ENCODE results near the gene SPIB. TPM values are rescaled to one million over a fixed set of nuclear protein-coding genes. Genes with fewer than 3 reads are reported as not detected.

SPIB gene
- total RNA-seq, 1 donor from 2014 or later, result 0.12 TPM

- ATAC-seq, result peak; percentile 73 to 79
- peak overlapping the region; percentile 72 for H3K27ac ChIP-seq
These were observed 9.3 kb downstream of the SPIB start for GRCh38 chr19:50427997-50428425.

GRCh38 chr19:50428772-50429463 lies 10.2 kb downstream of the SPIB start:
- ATAC-seq, result no peak
- no peak for TF ChIP-seq CTCF (IDR thresholded peaks at IDR 0.05)
- Histone ChIP-seq H3K27me3 (ENCODE audit: low read depth) (peaks cover 18% of the 10 kb centered on the region), H3K9me3 (no peaks in the 10 kb centered on the region), H3K36me3 (no peaks in the 10 kb centered on the region), H3K4me3 (no peak overlapping the region), H3K27ac (peak overlapping the region; percentile 72), H3K4me1 (peaks cover 22% of the 10 kb centered on the region)
- intact Hi-C loops (cut with DNase I), result no loop called here
- no peak for DNase-seq

More at GRCh38 chr19:50427997-50428425, 9.3 kb downstream of the SPIB start:
- intact Hi-C loops (cut with DNase I), result no loop called here
- Histone ChIP-seq H3K36me3 (no peaks in the 10 kb centered on the region), H3K9me3 (no peaks in the 10 kb centered on the region), H3K27me3 (ENCODE audit: low read depth) (peaks cover 16% of the 10 kb centered on the region), H3K4me3 (peak overlapping the region; percentile 42), H3K4me1 (peaks cover 22% of the 10 kb centered on the region)
- peak; percentile 96 for DNase-seq
- TF ChIP-seq CTCF (IDR thresholded peaks at IDR 0.05), result no peak

- Histone ChIP-seq H3K4me3 (peak overlapping the region; percentile 68), H3K27me3 (ENCODE audit: low read depth) (peaks cover 23% of the 10 kb centered on the region), H3K27ac (peak overlapping the region; percentile 82), H3K4me1 (peaks cover 22% of the 10 kb centered on the region), H3K9me3 (no peaks in the 10 kb centered on the region), H3K36me3 (no peaks in the 10 kb centered on the region)
- no peak for ATAC-seq
- intact Hi-C loops (cut with DNase I), result no loop called here
- no peak for TF ChIP-seq CTCF (IDR thresholded peaks at IDR 0.05)
- DNase-seq, result no peak
These were observed 12.2 kb downstream of the SPIB start for GRCh38 chr19:50430888-50431342.

- H3K27me3 ChIP-seq (ENCODE audit: low read depth), result peaks cover 23% of the 10 kb centered on the region
- peak; percentile 90 for DNase-seq
- no peak for TF ChIP-seq CTCF (IDR thresholded peaks at IDR 0.05)
- H3K4me3 ChIP-seq, result peak overlapping the region; percentile 68
- H3K4me1 ChIP-seq, result peaks cover 22% of the 10 kb centered on the region
- H3K27ac ChIP-seq, result peak overlapping the region; percentile 82
- no peaks in the 10 kb centered on the region for H3K36me3 ChIP-seq
- H3K9me3 ChIP-seq, result no peaks in the 10 kb centered on the region
- peak; percentile 94 to 96 for ATAC-seq
- intact Hi-C loops (cut with DNase I), result no loop called here
These were observed 12.8 kb downstream of the SPIB start for GRCh38 chr19:50431343-50432220.

- Histone ChIP-seq H3K9me3 (no peaks in the 10 kb centered on the region), H3K27ac (peak within 1 kb of the TSS; percentile 82), H3K4me1 (peaks cover 22% of the 10 kb centered on the region), H3K36me3 (no peaks in the 10 kb centered on the region), H3K4me3 (peak within 1 kb of the TSS; percentile 68), H3K27me3 (ENCODE audit: low read depth) (peaks cover 23% of the 10 kb centered on the region)
- intact Hi-C loops (cut with DNase I), result no loop called here
- DNase-seq (no peak), ATAC-seq (peak; percentile 4 to 36)
- no peak for TF ChIP-seq CTCF (IDR thresholded peaks at IDR 0.05)
These were observed 13.7 kb downstream of the SPIB start, which contains the start of gene MYBPC2 for GRCh38 chr19:50432221-50433028. Gene MYBPC2, plus strand, starts transcription at chr19:50432892. Its CDS starts 62 bp downstream, at chr19:50432954.
